K562 (cell line): ENCODE results near the gene B3GALT4. TPM values are rescaled to one million over a fixed set of nuclear protein-coding genes. Genes with fewer than 3 reads are reported as not detected.

Experiments
- CBX3 ChIP-seq, 2 experiments: IDR thresholded peaks; 1 replicate in 1 of 2; 2 replicates in 1 of 2; pipeline ENCODE4 v1.6.1; 2012; ENCODE audit warnings: inconsistent platforms in 2 of 2, low read length in 2 of 2, borderline replicate concordance in 1 of 2, control low read depth in 1 of 2
- CCNT2 ChIP-seq: IDR thresholded peaks from 2 replicates; pipeline ENCODE4 v1.6.1; 2011; ENCODE audit warnings: borderline replicate concordance, low read depth, mild to moderate bottlenecking, moderate library complexity, mixed read lengths, low read length; ENCODE audit not compliant: insufficient read length; ENCODE audit errors: extremely low read depth
- HCFC1 ChIP-seq: IDR thresholded peaks from 2 replicates; pipeline ENCODE4 v1.6.1; 2012; ENCODE audit warnings: low read depth, low read length, improper control_type of control experiment
- HDAC6 ChIP-seq: IDR thresholded peaks from 2 replicates; pipeline ENCODE4 v1.6.1; 2012; ENCODE audit warnings: low read depth, mild to moderate bottlenecking, control low read depth, inconsistent platforms, low read length, moderate library complexity
- LEF1 ChIP-seq: fragments of 450-650 bp; IDR thresholded peaks from 2 replicates; pipeline ENCODE4 v1.6.1; 2016; ENCODE audit warnings: mild to moderate bottlenecking
- RCOR1 ChIP-seq, 2 experiments: IDR thresholded peaks; 2 replicates each; pipeline ENCODE4 v1.6.1; 2012; ENCODE audit warnings: low read depth in 2 of 2, low read length in 2 of 2, borderline replicate concordance in 1 of 2, improper control_type of control experiment in 1 of 2
- RNF2 ChIP-seq: sonication (generic); IDR thresholded peaks from 2 replicates; pipeline ENCODE4 v1.6.1; 2016
- SMAD1 ChIP-seq: fragments of 150-350 bp; IDR thresholded peaks from 2 replicates; pipeline ENCODE4 v1.6.1; 2014; ENCODE audit warnings: low read length, low read depth; ENCODE audit not compliant: partially characterized antibody
- SNAPC5 ChIP-seq: fragments of 250-450 bp; sonication (Bioruptor Pico); IDR thresholded peaks from 2 replicates; pipeline ENCODE4 v1.8.0; 2021; ENCODE audit warnings: moderate library complexity, mild to moderate bottlenecking, inconsistent platforms
- ZBTB26 ChIP-seq: fragments of 450-650 bp; formaldehyde crosslinking; IDR thresholded peaks from 2 replicates; pipeline ENCODE4 v1.4.0; 2022; ENCODE audit warnings: missing genetic modification characterization
- ZNF232 ChIP-seq: sonication (generic); formaldehyde crosslinking; IDR thresholded peaks from 2 replicates; pipeline ENCODE4 v1.8.0; 2022; ENCODE audit warnings: mild to moderate bottlenecking, missing genetic modification reagents
- ZNF280B ChIP-seq: fragments of 250-450 bp; sonication (Bioruptor Pico); IDR thresholded peaks from 2 replicates; pipeline ENCODE4 v1.5.1; 2021; ENCODE audit warnings: mild to moderate bottlenecking
- ZNF766 ChIP-seq: fragments of 200-800 bp; sonication (Bioruptor generic); conservative IDR thresholded peaks from 2 replicates; pipeline ENCODE4 v1.6.1; 2016; ENCODE audit warnings: missing genetic modification characterization, missing compliant biosample characterization
- ZNF830 ChIP-seq: fragments of 250-450 bp; sonication (Bioruptor Pico); IDR thresholded peaks from 2 replicates; pipeline ENCODE4 v1.5.0; 2021; ENCODE audit warnings: mild to moderate bottlenecking
- ZSCAN29 ChIP-seq: fragments of 450-650 bp; IDR thresholded peaks from 2 replicates; pipeline ENCODE4 v1.6.1; 2017
- polyA plus RNA-seq, 8 experiments: library from polyadenylated mRNA; depleted of rRNA in 4 of 8; stranded (reverse) in 5 of 8; unstranded in 3 of 8; fragments of >200 nt; fragmentation: Nextera tagmentation in 2 of 8; fragmentation: Illumina TruSeq in 1 of 8; extraction: Ambion mirVana in 2 of 8; extraction: Trizol in 1 of 8; gene quantifications; 2 replicates each; pipeline versions ENCODE4 v1.2.1 to v1.2.3, GENCODE V29; 2011 to 2014; ENCODE audit warnings: inconsistent platforms in 1 of 8, missing spikeins in 1 of 8
- total RNA-seq, 7 experiments: library from RNA; depleted of rRNA in 6 of 7; stranded (reverse); fragments of >200 nt in 6 of 7; fragmentation: Illumina TruSeq in 2 of 7; extraction: Trizol in 2 of 7; gene quantifications; 2 replicates each; pipeline versions ENCODE4 v1.2.1 to v1.2.3, GENCODE V29; 2011 to 2021; ENCODE audit warnings: low replicate concordance in 1 of 7
- TF ChIP-seq, protein P1 (sequence below), 2 experiments: fragments of 450-650 bp in 1 of 2; IDR thresholded peaks; 2 replicates each; pipeline ENCODE4 v1.6.1; 2011 to 2017; ENCODE audit warnings: low read depth in 2 of 2, antibody characterized with exemption in 1 of 2, borderline replicate concordance in 1 of 2, low read length in 1 of 2, mild to moderate bottlenecking in 1 of 2, mixed read lengths in 1 of 2; ENCODE audit not compliant: control insufficient read depth in 1 of 2
- TF ChIP-seq, protein P2 (sequence below): fragments of 250-450 bp; sonication (Bioruptor Pico); IDR thresholded peaks from 2 replicates; pipeline ENCODE4 v1.9.0; 2021; ENCODE audit warnings: mild to moderate bottlenecking
- TF ChIP-seq, protein P3 (sequence below): fragments of 200-800 bp; sonication (Bioruptor generic); IDR thresholded peaks from 2 replicates; pipeline ENCODE4 v1.6.1; 2017; ENCODE audit warnings: missing genetic modification characterization, missing compliant biosample characterization
- TF ChIP-seq, protein P4 (sequence below): IDR thresholded peaks from 2 replicates; pipeline ENCODE4 v1.6.1; 2014; ENCODE audit warnings: antibody characterized with exemption

B3GALT4 gene
- total and polyA plus RNA-seq, 9 of the 15 experiments (the other 6 are each of a cell fraction or from before 2014, with no cell fraction given) = 0.11 to 1.3 (median 0.53) TPM; not detected in 1

- TF ChIP-seq CCNT2 = no peak
- no peak for TF ChIP-seq ZBTB26
- no peak for TF ChIP-seq ZNF280B (CRISPR knock-in tag)
- TF ChIP-seq, protein P1, sequence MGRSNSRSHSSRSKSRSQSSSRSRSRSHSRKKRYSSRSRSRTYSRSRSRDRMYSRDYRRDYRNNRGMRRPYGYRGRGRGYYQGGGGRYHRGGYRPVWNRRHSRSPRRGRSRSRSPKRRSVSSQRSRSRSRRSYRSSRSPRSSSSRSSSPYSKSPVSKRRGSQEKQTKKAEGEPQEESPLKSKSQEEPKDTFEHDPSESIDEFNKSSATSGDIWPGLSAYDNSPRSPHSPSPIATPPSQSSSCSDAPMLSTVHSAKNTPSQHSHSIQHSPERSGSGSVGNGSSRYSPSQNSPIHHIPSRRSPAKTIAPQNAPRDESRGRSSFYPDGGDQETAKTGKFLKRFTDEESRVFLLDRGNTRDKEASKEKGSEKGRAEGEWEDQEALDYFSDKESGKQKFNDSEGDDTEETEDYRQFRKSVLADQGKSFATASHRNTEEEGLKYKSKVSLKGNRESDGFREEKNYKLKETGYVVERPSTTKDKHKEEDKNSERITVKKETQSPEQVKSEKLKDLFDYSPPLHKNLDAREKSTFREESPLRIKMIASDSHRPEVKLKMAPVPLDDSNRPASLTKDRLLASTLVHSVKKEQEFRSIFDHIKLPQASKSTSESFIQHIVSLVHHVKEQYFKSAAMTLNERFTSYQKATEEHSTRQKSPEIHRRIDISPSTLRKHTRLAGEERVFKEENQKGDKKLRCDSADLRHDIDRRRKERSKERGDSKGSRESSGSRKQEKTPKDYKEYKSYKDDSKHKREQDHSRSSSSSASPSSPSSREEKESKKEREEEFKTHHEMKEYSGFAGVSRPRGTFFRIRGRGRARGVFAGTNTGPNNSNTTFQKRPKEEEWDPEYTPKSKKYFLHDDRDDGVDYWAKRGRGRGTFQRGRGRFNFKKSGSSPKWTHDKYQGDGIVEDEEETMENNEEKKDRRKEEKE (IDR thresholded peaks at IDR 0.05; ENCODE audit: borderline replicate concordance in 1 of 2, control insufficient read depth in 1 of 2, low read depth in 2 of 2, low read length in 1 of 2) = no peak
- TF ChIP-seq, protein P2, sequence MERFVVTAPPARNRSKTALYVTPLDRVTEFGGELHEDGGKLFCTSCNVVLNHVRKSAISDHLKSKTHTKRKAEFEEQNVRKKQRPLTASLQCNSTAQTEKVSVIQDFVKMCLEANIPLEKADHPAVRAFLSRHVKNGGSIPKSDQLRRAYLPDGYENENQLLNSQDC (CRISPR knock-in tag) = no peak
- no peak for TF ChIP-seq HDAC6
- TF ChIP-seq, protein P3, sequence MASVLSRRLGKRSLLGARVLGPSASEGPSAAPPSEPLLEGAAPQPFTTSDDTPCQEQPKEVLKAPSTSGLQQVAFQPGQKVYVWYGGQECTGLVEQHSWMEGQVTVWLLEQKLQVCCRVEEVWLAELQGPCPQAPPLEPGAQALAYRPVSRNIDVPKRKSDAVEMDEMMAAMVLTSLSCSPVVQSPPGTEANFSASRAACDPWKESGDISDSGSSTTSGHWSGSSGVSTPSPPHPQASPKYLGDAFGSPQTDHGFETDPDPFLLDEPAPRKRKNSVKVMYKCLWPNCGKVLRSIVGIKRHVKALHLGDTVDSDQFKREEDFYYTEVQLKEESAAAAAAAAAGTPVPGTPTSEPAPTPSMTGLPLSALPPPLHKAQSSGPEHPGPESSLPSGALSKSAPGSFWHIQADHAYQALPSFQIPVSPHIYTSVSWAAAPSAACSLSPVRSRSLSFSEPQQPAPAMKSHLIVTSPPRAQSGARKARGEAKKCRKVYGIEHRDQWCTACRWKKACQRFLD (CRISPR knock-in tag) = no peak
- no peak for TF ChIP-seq SNAPC5 (CRISPR knock-in tag)
- no peak for TF ChIP-seq RCOR1 (IDR thresholded peaks at IDR 0.05; ENCODE audit: borderline replicate concordance in 1 of 2, low read depth in 2 of 2, low read length in 2 of 2)
- no peak; the same call in 1 of the 2 replicates for TF ChIP-seq HCFC1
- TF ChIP-seq ZNF232 = no peak
- TF ChIP-seq ZNF766 (CRISPR knock-in tag) = no peak
- no peak for TF ChIP-seq RNF2
- peak in 1 of 2 experiments; percentile 54; a peak in 1 of 3 replicates for TF ChIP-seq CBX3 (IDR thresholded peaks at IDR 0.05; ENCODE audit: borderline replicate concordance in 1 of 2, low read length in 2 of 2)
- no peak for TF ChIP-seq ZNF830 (CRISPR knock-in tag)
- TF ChIP-seq ZSCAN29 = no peak
- no peak for TF ChIP-seq SMAD1
- TF ChIP-seq, protein P4, sequence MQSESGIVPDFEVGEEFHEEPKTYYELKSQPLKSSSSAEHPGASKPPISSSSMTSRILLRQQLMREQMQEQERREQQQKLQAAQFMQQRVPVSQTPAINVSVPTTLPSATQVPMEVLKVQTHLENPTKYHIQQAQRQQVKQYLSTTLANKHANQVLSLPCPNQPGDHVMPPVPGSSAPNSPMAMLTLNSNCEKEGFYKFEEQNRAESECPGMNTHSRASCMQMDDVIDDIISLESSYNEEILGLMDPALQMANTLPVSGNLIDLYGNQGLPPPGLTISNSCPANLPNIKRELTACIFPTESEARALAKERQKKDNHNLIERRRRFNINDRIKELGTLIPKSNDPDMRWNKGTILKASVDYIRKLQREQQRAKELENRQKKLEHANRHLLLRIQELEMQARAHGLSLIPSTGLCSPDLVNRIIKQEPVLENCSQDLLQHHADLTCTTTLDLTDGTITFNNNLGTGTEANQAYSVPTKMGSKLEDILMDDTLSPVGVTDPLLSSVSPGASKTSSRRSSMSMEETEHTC = no peak
- no peak for TF ChIP-seq LEF1
These were observed 36.3 kb downstream of the B3GALT4 start (continued) for GRCh38 chr6:33313105-33313708.
